ENCODE measurements around the gene APOB.

The APOB gene

GRCh38 chr2:21001988-21002813 is 41.7 kb downstream of the APOB start:
- Histone ChIP-seq H3K27me3 (ENCODE audit: insufficient read depth, low read depth, severe bottlenecking) (peaks cover 72% of the 10 kb centered on the region), H3K9me3 (ENCODE audit: severe bottlenecking) (no peaks in the 10 kb centered on the region), H3K27ac (no peak overlapping the region), H3K4me3 (ENCODE audit: low read depth, low read length) (no peak overlapping the region), H3K36me3 (no peaks in the 10 kb centered on the region)
- TF ChIP-seq CTCF (IDR thresholded peaks at IDR 0.05; ENCODE audit: low read depth, low read length), result no peak
- DNase-seq, result no peak

DNA sequence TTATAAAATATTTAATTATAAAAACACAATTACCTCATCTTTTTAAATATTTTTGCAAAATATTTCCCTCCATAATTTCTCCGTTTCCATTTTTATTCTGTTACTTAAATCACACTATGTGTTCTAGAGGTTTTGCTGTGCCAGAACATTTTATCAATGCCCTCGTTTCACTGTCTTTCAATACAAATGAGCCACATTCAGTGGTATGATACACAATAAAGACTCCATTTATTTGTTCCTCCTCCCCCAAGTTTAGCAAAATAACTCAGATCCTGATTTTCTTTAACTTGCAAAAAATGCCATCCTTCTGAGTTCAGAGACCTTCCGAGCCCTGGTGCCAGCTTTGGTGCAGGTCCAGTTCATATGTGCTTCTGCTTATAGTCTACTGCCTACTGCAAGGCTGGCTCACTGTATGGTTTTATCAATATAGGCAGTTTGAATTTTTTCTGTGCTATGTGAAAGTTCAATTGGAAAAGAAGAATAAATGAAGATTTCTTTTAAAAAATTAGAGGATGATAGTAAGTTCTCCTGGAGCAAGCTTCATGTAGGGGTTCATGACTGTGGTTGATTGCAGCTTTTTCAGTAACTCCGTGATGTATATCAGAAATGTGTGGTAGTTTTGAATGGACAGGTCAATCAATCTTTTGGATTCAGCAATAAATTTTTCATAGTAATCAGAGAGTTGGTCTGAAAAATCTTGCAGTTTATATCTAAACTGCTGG is 42.5 kb downstream of the APOB start:
- H3K36me3 ChIP-seq, result no peaks in the 10 kb centered on the region
- no peak for DNase-seq
- no peak overlapping the region for H3K4me3 ChIP-seq (ENCODE audit: low read depth, low read length)
- no peak overlapping the region for H3K27ac ChIP-seq
- no peaks in the 10 kb centered on the region for H3K9me3 ChIP-seq (ENCODE audit: severe bottlenecking)
- TF ChIP-seq CTCF (IDR thresholded peaks at IDR 0.05; ENCODE audit: low read depth, low read length), result no peak
- peaks cover 72% of the 10 kb centered on the region for H3K27me3 ChIP-seq (ENCODE audit: insufficient read depth, low read depth, severe bottlenecking)

DNA sequence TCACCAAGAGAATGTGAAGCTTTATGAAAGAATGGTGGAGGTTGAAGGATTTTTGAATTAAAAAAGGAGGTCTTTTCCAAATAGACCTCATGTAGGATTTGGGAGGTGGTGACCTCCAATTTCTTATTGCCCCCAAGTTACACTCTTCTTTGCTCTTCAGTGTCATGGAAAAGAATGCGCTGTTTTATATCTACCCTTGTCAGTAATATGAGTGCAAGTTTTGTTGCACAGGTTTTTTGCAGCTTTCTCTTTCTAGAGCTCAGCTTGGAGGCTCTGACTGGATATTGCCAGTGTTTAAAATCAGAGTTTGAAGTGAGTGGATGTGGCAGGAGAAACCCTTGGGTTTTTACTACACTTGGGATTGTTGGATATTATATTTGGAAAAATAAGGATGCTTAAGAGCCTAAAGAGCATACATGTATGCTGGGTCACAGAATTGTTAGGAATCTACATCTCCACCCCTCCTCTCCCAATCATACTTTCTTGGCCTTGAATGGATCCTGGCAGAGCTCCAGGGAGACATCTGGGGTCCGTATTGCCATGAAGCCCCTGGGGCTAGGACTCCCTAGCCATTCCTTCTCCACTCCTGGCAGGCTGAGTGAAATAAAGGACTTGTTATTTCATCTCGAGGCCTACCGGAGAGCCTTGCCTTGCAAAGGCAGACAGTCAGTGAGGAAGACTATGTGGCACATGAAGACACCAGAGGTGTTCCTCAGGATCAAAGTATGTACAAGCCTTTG is 43.8 kb downstream of the APOB start:
- H3K27me3 ChIP-seq (ENCODE audit: insufficient read depth, low read depth, severe bottlenecking), result peaks cover 72% of the 10 kb centered on the region
- H3K27ac ChIP-seq, result no peak overlapping the region
- H3K36me3 ChIP-seq, result no peaks in the 10 kb centered on the region
- no peak for TF ChIP-seq CTCF (IDR thresholded peaks at IDR 0.05; ENCODE audit: low read depth, low read length)
- H3K9me3 ChIP-seq (ENCODE audit: severe bottlenecking), result peaks cover 3% of the 10 kb centered on the region
- DNase-seq, result no peak
- H3K4me3 ChIP-seq (ENCODE audit: low read depth, low read length), result no peak overlapping the region

- Histone ChIP-seq H3K4me3 (ENCODE audit: low read depth, low read length) (no peak overlapping the region), H3K36me3 (no peaks in the 10 kb centered on the region), H3K27me3 (ENCODE audit: insufficient read depth, low read depth, severe bottlenecking) (peaks cover 73% of the 10 kb centered on the region), H3K9me3 (ENCODE audit: severe bottlenecking) (peaks cover 3% of the 10 kb centered on the region), H3K27ac (no peak overlapping the region)
- no peak for TF ChIP-seq CTCF (IDR thresholded peaks at IDR 0.05; ENCODE audit: low read depth, low read length)
- DNase-seq, result no peak
Observed at GRCh38 chr2:20998972-20999905, 44.6 kb downstream of the APOB start.
